Transverse colon (tissue), 4 donors: Measurements from ENCODE around the gene ADAMTS16.

Experiments
- CTCF ChIP-seq, 5 experiments: fragments of 200-600 bp in 3 of 5; fragments of 450-650 bp in 2 of 5; sonication (generic) in 3 of 5; IDR thresholded peaks; 1 replicate in 2 of 5; 2 replicates in 3 of 5; pipeline ENCODE4 v1.5.1; 2016 to 2017; ENCODE audit warnings: antibody characterized with exemption in 5 of 5, inconsistent platforms in 3 of 5, mild to moderate bottlenecking in 2 of 5, moderate library complexity in 1 of 5
- EP300 ChIP-seq: sonication (generic); formaldehyde crosslinking; IDR thresholded peaks from one replicate; pipeline ENCODE4 v1.6.1; 2017; ENCODE audit warnings: antibody characterized with exemption, low read depth
- POLR2A ChIP-seq: fragments of 450-650 bp; IDR thresholded peaks from one replicate; pipeline ENCODE4 v1.6.1; 2016; ENCODE audit warnings: antibody characterized with exemption, mild to moderate bottlenecking, moderate library complexity
- POLR2AphosphoS5 ChIP-seq, 3 donors: sonication (generic); formaldehyde crosslinking; IDR thresholded peaks; one replicate each; pipeline ENCODE4 v1.6.1; 2016; ENCODE audit warnings: antibody characterized with exemption in 3 of 3

GRCh38 chr5:5285906-5286305, 145.8 kb downstream of the ADAMTS16 start:
- TF ChIP-seq CTCF (IDR thresholded peaks at IDR 0.05) (no peak), POLR2A (no peak), EP300 (no peak), POLR2AphosphoS5 (IDR thresholded peaks at IDR 0.05) (no peak)
